Body of pancreas (tissue), 4 donors: ENCODE measurements around the gene CACNA1C. TPM values are rescaled to one million over a fixed set of nuclear protein-coding genes. Genes with fewer than 3 reads are reported as not detected.

Source experiments
- ATAC-seq: fragments of 150-250 bp; one replicate; pipeline ENCODE4 v1.9.1; 2016
- DNase-seq, 4 donors: peaks; one replicate each; pipeline ENCODE4 v3.0.0-alpha.2; 2019
- H3K27ac ChIP-seq, 4 donors: fragments of 200-600 bp; sonication (generic); 1 replicate in 3 of 4; 2 replicates in 1 of 4; pipeline versions ENCODE4 v1.5.1 to v1.6.1; 2016 to 2019; ENCODE audit warnings: mild to moderate bottlenecking in 1 of 4, mixed read lengths in 1 of 4, moderate library complexity in 1 of 4
- H3K27me3 ChIP-seq, 2 donors: fragments of 200-600 bp; sonication (generic); one replicate each; pipeline ENCODE4 v1.6.0; 2016; ENCODE audit warnings: mild to moderate bottlenecking in 1 of 2
- H3K36me3 ChIP-seq, 2 donors: fragments of 200-600 bp; sonication (generic); replicated peaks in 1 of 2; 2 replicates each; pipeline ENCODE4 v1.5.1; 2016; ENCODE audit warnings: low read depth in 2 of 2; ENCODE audit not compliant: insufficient read depth in 1 of 2
- H3K4me1 ChIP-seq: fragments of 200-600 bp; sonication (generic); one replicate; pipeline ENCODE4 v1.6.0; 2016
- H3K4me3 ChIP-seq, 2 donors: fragments of 200-600 bp; sonication (generic); 1 replicate in 1 of 2; 2 replicates in 1 of 2; pipeline ENCODE4 v1.5.1; 2016 to 2019
- H3K9me3 ChIP-seq, 3 donors: fragments of 200-600 bp; sonication (generic); 1 replicate in 2 of 3; 2 replicates in 1 of 3; pipeline ENCODE4 v1.5.1; 2016
- CTCF ChIP-seq, 7 experiments: fragments of 450-650 bp in 4 of 7; fragments of 200-600 bp in 3 of 7; sonication (generic) in 3 of 7; IDR thresholded peaks; one replicate each; pipeline ENCODE4 v1.5.1; 2016 to 2019; ENCODE audit warnings: antibody characterized with exemption in 7 of 7
- POLR2A ChIP-seq, 3 donors: fragments of 450-650 bp; IDR thresholded peaks; one replicate each; pipeline ENCODE4 v1.6.1; 2016; ENCODE audit warnings: antibody characterized with exemption in 3 of 3, mild to moderate bottlenecking in 2 of 3
- WGBS, 2 donors: methylation state at CpG; one replicate each; pipeline ENCODE4 v1.1.5; 2017; 5-methylcytosine and 5-hydroxymethylcytosine counted together
- intact Hi-C: fragments of 100-400 bp; cut with DNase I; formaldehyde crosslinking; loops from one replicate; pipeline ENCODE4 v1.15.1; 2023
- total RNA-seq, 2 donors: library from RNA; depleted of rRNA; stranded (reverse); fragments of >200 nt; gene quantifications; one replicate each; pipeline ENCODE4 v1.1.0, GENCODE V29; 2016

Gene CACNA1C
- total RNA-seq, 2 donors from 2014 or later, result 2.3 to 4.4 TPM

- Histone ChIP-seq H3K9me3 (no peaks in the 10 kb centered on the region), H3K36me3 (no peaks in the 10 kb centered on the region), H3K27ac (no peak overlapping the region), H3K4me3 (no peak overlapping the region), H3K27me3 (no peaks in the 10 kb centered on the region), H3K4me1 (no peaks in the 10 kb centered on the region)
- intact Hi-C loops, result no loop called here
- DNase-seq (no peak), ATAC-seq (no peak)
- TF ChIP-seq POLR2A (IDR thresholded peaks at IDR 0.05) (no peak), CTCF (IDR thresholded peaks at IDR 0.05) (no peak)
- WGBS, 2 donors, result 78 to 90% methylated on average over 2 of the region's 2 CpGs
Measured at GRCh38 chr12:2662524-2662923, 609.7 kb downstream of the CACNA1C start.

- H3K36me3 ChIP-seq, result no peaks in the 10 kb centered on the region
- WGBS, 2 donors, result 61 to 67% methylated on average over 7 of the region's 7 CpGs
- no peaks in the 10 kb centered on the region for H3K27me3 ChIP-seq
- intact Hi-C loops, result no loop called here
- no peak overlapping the region for H3K4me3 ChIP-seq
- no peaks in the 10 kb centered on the region for H3K4me1 ChIP-seq
- TF ChIP-seq CTCF (IDR thresholded peaks at IDR 0.05) (no peak), POLR2A (IDR thresholded peaks at IDR 0.05) (no peak)
- H3K9me3 ChIP-seq, result no peaks in the 10 kb centered on the region
- ATAC-seq, result no peak
- DNase-seq, result no peak
- H3K27ac ChIP-seq, result no peak overlapping the region
Measured at GRCh38 chr12:2664721-2665577, 612.2 kb downstream of the CACNA1C start.

GRCh38 chr12:2666411-2666810 is 613.6 kb downstream of the CACNA1C start:
- no peaks in the 10 kb centered on the region for H3K4me1 ChIP-seq
- intact Hi-C loops, result no loop called here
- ATAC-seq (no peak), DNase-seq (no peak)
- no peak overlapping the region for H3K4me3 ChIP-seq
- H3K27me3 ChIP-seq, result no peaks in the 10 kb centered on the region
- H3K9me3 ChIP-seq, result no peaks in the 10 kb centered on the region
- H3K27ac ChIP-seq, result no peak overlapping the region
- 71 to 79% methylated on average over 11 of the region's 11 CpGs for WGBS, 2 donors
- TF ChIP-seq POLR2A (IDR thresholded peaks at IDR 0.05) (no peak), CTCF (IDR thresholded peaks at IDR 0.05) (no peak)
- H3K36me3 ChIP-seq, result no peaks in the 10 kb centered on the region

- H3K27me3 ChIP-seq, result no peaks in the 10 kb centered on the region
- WGBS, 2 donors, result 65 to 70% methylated on average over 3 of the region's 3 CpGs
- H3K4me3 ChIP-seq, result no peak overlapping the region
- no peaks in the 10 kb centered on the region for H3K4me1 ChIP-seq
- no peaks in the 10 kb centered on the region for H3K36me3 ChIP-seq
- ATAC-seq (no peak), DNase-seq (no peak)
- intact Hi-C loops, result no loop called here
- H3K27ac ChIP-seq, result no peak overlapping the region
- TF ChIP-seq CTCF (IDR thresholded peaks at IDR 0.05), result no peak
- no peak for TF ChIP-seq POLR2A (IDR thresholded peaks at IDR 0.05)
- no peaks in the 10 kb centered on the region for H3K9me3 ChIP-seq
Measured at GRCh38 chr12:2666846-2667245, 614.1 kb downstream of the CACNA1C start.
